GM12864 (cell line): ENCODE results near the gene CRIP1.

Experiments used
- DNase-seq: peaks from one replicate; pipeline ENCODE4 v3.0.0-alpha.2; 2011; ENCODE audit warnings: low read depth
- H3K4me3 ChIP-seq: 2 replicates; pipeline ENCODE4 v1.5.1; 2011; ENCODE audit warnings: mild to moderate bottlenecking, low read depth, low read length, control low read depth
- TF ChIP-seq, protein P1 (sequence below): IDR thresholded peaks from 2 replicates; pipeline ENCODE4 v1.5.1; 2011; ENCODE audit warnings: low read depth, mild to moderate bottlenecking, moderate library complexity, low read length, control low read depth, inconsistent platforms; ENCODE audit errors: missing control alignments

Gene CRIP1

GRCh38 chr14:105501504-105502291 is 15.0 kb downstream of the CRIP1 start:
- no peak for DNase-seq
- TF ChIP-seq, protein P1, sequence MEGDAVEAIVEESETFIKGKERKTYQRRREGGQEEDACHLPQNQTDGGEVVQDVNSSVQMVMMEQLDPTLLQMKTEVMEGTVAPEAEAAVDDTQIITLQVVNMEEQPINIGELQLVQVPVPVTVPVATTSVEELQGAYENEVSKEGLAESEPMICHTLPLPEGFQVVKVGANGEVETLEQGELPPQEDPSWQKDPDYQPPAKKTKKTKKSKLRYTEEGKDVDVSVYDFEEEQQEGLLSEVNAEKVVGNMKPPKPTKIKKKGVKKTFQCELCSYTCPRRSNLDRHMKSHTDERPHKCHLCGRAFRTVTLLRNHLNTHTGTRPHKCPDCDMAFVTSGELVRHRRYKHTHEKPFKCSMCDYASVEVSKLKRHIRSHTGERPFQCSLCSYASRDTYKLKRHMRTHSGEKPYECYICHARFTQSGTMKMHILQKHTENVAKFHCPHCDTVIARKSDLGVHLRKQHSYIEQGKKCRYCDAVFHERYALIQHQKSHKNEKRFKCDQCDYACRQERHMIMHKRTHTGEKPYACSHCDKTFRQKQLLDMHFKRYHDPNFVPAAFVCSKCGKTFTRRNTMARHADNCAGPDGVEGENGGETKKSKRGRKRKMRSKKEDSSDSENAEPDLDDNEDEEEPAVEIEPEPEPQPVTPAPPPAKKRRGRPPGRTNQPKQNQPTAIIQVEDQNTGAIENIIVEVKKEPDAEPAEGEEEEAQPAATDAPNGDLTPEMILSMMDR: no peak
- H3K4me3 ChIP-seq: no peak overlapping the region

GRCh38 chr14:105502446-105503295 is 16.0 kb downstream of the CRIP1 start:
- no peak overlapping the region for H3K4me3 ChIP-seq
- TF ChIP-seq, protein P1: no peak
- DNase-seq: no peak

GRCh38 chr14:105503296-105503640 is 16.6 kb downstream of the CRIP1 start:
- TF ChIP-seq, protein P1: no peak
- DNase-seq: no peak
- H3K4me3 ChIP-seq: no peak overlapping the region

- no peak for DNase-seq
- TF ChIP-seq, protein P1: no peak
- no peak overlapping the region for H3K4me3 ChIP-seq
Measured at GRCh38 chr14:105503935-105504692, 17.4 kb downstream of the CRIP1 start.

DNA sequence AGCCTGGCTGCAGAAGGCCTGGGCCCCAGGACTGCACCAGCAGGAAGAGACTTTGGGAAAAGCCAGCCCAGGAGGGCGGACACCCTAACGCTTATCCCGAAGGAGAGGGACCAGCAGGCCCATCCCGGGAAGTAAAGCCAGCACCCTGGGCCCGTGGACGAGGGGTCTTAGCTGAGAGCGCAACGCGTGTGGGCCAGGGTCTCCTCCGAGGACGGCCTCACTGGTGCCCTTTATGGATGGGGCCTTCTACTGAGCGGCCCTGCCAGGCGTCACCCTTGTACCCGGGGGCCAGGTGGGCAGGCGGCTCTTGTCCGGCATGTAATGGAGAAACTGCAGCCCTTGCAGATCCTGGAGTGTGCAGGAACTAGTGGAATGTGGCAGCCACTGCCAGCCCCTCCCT is 18.4 kb downstream of the CRIP1 start:
- H3K4me3 ChIP-seq: no peak overlapping the region
- TF ChIP-seq, protein P1: no peak
- DNase-seq: no peak

GRCh38 chr14:105507247-105507646 is 20.6 kb downstream of the CRIP1 start:
- H3K4me3 ChIP-seq: no peak overlapping the region
- TF ChIP-seq, protein P1: no peak
- no peak for DNase-seq
